SK-N-MC (cell line): Measurements from ENCODE around the gene SIGMAR1.

Experiments
- DNase-seq: peaks from one replicate; pipeline ENCODE4 v3.0.0-alpha.2; 2011; ENCODE audit warnings: low read depth, low spot score
- H3K27ac ChIP-seq: fragments of 200-600 bp; sonication (generic); 2 replicates; pipeline ENCODE4 v1.5.1; 2016; ENCODE audit warnings: mixed run types
- H3K36me3 ChIP-seq: fragments of 200-600 bp; sonication (generic); 2 replicates; pipeline ENCODE4 v1.6.1; 2017; ENCODE audit warnings: antibody characterized with exemption, low read length, mixed read lengths; ENCODE audit not compliant: insufficient read depth
- H3K4me3 ChIP-seq: fragments of 200-600 bp; sonication (generic); 2 replicates; pipeline ENCODE4 v1.5.1; 2016
- H3K9ac ChIP-seq: fragments of 200-600 bp; sonication (generic); 2 replicates; pipeline ENCODE4 v1.8.0; 2017; ENCODE audit warnings: mixed run types, mixed read lengths; ENCODE audit not compliant: insufficient read length
- H3K9me3 ChIP-seq: fragments of 200-600 bp; sonication (generic); 2 replicates; pipeline ENCODE4 v1.6.1; 2017; ENCODE audit warnings: low read depth, mild to moderate bottlenecking, antibody characterized with exemption, low read length, moderate library complexity, mixed read lengths
- EZH2 ChIP-seq: fragments of 200-600 bp; sonication (generic); IDR thresholded peaks from one replicate; pipeline ENCODE4 v1.6.1; 2017; ENCODE audit warnings: antibody characterized with exemption
- FOXP2 ChIP-seq: optimal IDR thresholded peaks from 2 replicates; pipeline ENCODE3; 2011; ENCODE audit warnings: mild to moderate bottlenecking, moderate library complexity; ENCODE audit not compliant: insufficient read depth; ENCODE audit errors: extremely low read length, control extremely low read depth
- POLR2AphosphoS5 ChIP-seq: IDR thresholded peaks from 2 replicates; pipeline ENCODE4 v1.6.1; 2012; ENCODE audit warnings: mild to moderate bottlenecking, low read depth, low read length, borderline replicate concordance

The SIGMAR1 gene

DNA sequence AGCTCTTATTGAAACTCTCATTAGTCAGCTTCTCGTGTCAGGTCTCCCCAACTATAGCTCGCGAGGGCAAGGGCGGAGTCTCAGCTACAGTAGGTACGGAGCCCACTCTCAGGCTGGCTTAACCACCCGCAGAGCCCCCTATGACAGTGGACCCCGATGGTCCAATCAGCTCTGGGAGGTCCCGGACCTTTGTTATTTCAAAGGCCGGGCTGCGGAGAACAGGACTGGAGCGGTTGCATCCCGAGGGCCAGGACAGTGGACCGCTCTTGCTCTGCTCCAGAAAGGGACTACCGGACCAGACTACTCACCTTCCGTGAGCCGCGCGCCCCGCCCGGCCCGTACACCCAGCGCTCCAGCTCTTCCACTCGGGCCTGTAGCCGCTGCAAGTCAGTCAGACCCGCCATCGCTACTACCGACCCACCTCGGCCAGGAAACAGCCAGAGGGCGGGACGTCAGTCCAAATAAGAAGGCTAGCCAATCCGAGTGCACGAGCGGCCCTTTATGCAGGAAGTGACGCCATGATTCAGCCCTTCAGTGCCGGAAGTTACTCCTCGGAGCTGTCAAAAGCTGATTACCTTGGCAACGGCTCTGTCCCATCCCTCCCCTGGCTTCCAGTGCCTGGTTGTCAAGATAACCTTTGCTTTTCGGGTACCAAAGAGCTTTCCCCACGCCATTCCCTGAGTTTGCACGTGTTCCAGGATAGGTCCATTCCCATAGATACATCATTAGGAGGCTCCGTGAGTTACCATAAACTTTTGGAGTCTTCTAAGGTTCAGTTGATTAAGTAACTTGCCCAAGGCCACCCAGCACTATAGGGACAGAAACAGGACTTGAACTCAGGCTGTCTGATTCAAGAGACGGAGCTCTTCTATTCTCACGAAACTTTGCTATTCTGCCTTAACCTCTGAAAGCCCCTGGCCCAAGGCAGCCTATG lies 17.3 kb downstream of the SIGMAR1 start, which contains the start of gene DCTN3:
TSS of gene DCTN3 (minus strand) at position 435 of the 934 bp plus-strand sequence. CDS start at position 404, 31 bp downstream.
- no peak for TF ChIP-seq FOXP2
- TF ChIP-seq POLR2AphosphoS5, result peak; percentile 72
- no peak for TF ChIP-seq EZH2
- Histone ChIP-seq H3K4me3 (peak within 1 kb of the TSS; percentile 92), H3K36me3 (peaks cover 6% of the 10 kb centered on the region; the same call in 1 of the 2 replicates), H3K9me3 (no peaks in the 10 kb centered on the region), H3K27ac (no peak within 1 kb of the TSS), H3K9ac (peak within 1 kb of the TSS; percentile 77)
- peak; percentile 77 for DNase-seq

DNA sequence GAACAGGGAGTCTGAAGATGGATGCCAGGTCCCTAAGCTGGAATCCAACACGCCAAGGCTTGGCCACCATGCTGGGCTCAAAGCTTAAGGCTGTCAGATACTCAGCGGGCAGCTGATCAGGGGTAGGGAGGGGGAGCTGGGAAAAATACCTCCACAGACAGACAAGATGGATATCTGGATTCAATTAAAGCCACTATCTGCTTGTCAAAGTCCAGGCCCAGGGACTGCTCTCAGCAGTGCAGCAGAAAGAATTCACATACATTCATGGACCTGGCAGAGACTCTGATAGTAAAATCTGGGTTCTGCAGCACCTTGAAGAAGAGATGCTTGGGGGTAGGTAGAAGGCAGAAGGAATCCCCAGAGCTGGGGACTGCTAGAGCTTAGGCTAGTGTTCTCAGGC lies 22.5 kb downstream of the SIGMAR1 start:
- Histone ChIP-seq H3K4me3 (no peak overlapping the region), H3K36me3 (peaks cover 6% of the 10 kb centered on the region; the same call in 1 of the 2 replicates), H3K9ac (no peak overlapping the region), H3K9me3 (no peaks in the 10 kb centered on the region), H3K27ac (no peak overlapping the region)
- no peak for DNase-seq
- no peak for TF ChIP-seq EZH2
- TF ChIP-seq POLR2AphosphoS5, result no peak
- no peak for TF ChIP-seq FOXP2

DNA sequence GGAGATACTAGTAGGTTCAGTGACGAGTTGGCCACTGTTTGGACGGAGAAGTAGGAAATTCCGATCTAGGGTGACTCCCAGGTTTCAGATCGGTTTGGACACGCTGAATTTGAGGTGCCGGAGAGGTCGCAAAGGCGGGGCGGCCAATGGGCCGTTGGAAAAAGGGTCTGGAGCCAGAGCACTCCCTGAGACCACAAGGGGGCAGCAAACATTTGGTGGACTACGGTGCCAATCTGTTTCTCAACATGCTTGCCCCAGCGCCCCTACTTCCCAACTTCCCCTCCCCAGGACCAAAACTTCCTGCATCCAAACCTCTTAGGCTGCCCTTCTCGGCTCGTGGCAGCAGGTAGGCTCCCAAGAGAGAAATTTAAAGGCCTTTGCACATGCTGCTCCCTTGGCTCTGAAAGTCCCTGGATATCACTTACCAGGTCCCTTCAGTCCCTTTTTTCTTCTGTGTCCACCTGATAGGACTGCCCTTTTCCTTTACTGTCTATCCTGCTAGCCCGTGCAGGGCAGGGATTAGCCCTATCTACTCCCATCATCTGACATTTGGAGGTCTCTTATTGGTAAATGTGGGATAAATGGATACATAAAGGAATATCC lies 24.7 kb downstream of the SIGMAR1 start:
- Histone ChIP-seq H3K4me3 (peak overlapping the region; percentile 87), H3K9me3 (no peaks in the 10 kb centered on the region), H3K9ac (peak overlapping the region; percentile 94), H3K36me3 (peaks cover 6% of the 10 kb centered on the region; the same call in 1 of the 2 replicates), H3K27ac (no peak overlapping the region)
- DNase-seq, result no peak
- TF ChIP-seq POLR2AphosphoS5 (no peak), FOXP2 (no peak), EZH2 (no peak)

DNA sequence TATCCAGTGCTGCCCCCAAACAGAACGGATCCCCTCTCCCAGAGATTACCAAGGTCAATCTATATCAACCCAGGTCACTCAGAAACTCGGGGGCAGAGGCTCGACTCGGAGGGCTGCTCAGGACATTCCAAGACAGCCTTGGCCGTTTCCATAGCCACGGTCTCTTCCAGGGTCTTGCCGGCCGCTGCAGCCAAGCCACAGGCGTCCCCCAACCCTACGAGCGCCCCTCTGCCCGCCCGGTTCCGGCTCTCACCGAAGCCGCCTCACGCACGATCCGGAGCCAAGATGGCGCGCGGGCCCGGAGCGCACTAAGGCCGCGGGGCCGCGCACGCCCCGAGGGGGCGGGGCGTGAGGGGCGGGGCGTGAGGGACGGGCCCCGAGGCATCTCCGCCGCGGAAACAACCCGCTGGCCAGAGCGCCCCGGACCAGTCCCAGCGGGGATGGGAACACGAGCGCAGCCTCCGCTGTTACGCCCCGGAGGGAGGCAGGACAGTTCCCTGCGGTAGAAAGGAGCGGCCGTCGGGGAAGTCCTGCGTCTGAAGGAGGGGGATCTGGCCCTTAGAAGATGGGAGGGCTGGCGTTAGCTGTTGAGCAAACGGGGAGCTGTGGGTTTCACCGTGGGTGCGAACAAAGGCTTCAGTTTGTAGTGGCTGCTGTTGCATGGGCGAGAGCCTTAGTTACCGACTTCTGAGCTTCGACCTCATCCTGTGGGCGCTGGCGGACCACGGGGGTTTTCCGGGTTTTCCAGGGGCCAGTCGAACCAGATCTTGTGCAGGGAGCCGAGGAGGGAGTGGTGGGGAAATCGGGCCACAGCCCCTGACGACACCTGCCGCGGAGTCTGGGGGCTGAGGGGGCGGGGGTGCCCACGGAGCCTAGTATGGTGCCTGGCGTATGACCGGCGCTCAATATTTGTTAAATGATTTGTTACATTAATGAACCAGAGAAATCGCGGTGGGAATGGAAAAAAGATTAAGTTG lies 25.5 kb downstream of the SIGMAR1 start, which contains the start of gene RPP25L:
TSS of gene RPP25L (minus strand) at position 287 of the 977 bp plus-strand sequence. CDS start 801 bp downstream, outside the sequence.
- peak within 1 kb of the TSS; percentile 87 for H3K4me3 ChIP-seq
- no peaks in the 10 kb centered on the region for H3K9me3 ChIP-seq
- H3K36me3 ChIP-seq, result no peaks in the 10 kb centered on the region
- no peak for DNase-seq
- peak within 1 kb of the TSS; percentile 59 for H3K27ac ChIP-seq
- H3K9ac ChIP-seq, result peak within 1 kb of the TSS; percentile 94
- TF ChIP-seq POLR2AphosphoS5 (peak; percentile 95), EZH2 (no peak)

DNA sequence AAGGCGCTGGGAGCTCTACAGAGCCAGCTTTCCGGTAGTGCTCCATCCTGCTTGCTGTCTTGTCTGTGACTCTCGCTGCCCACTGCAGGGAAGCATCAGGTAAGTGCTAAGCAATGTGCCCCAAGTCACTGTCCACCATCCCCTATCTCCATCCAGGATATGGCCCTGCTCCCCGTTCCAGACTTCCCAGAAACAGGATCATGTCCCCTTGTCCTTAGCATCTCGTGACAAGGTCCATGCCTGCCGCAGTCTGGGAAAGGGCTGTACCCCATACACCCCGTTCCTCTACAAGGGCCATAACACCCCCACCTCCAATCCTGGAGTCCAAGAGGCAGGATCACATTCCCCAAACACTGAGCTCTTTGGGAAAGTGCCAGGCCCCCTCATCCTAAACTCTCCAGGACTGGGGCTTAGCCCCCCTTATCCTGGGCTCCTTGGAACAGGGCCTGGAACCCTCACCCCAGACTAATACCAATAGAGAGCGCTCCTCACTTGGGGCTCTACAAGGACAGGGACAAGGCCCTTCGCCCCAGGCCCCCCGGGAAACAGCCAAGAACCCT lies 26.3 kb downstream of the SIGMAR1 start:
- H3K9me3 ChIP-seq, result no peaks in the 10 kb centered on the region
- peak overlapping the region; percentile 87 for H3K4me3 ChIP-seq
- TF ChIP-seq EZH2 (no peak), POLR2AphosphoS5 (no peak), FOXP2 (no peak)
- DNase-seq, result no peak
- H3K27ac ChIP-seq, result peak overlapping the region; percentile 59
- H3K36me3 ChIP-seq, result no peaks in the 10 kb centered on the region
- H3K9ac ChIP-seq, result peak overlapping the region; percentile 94

DNA sequence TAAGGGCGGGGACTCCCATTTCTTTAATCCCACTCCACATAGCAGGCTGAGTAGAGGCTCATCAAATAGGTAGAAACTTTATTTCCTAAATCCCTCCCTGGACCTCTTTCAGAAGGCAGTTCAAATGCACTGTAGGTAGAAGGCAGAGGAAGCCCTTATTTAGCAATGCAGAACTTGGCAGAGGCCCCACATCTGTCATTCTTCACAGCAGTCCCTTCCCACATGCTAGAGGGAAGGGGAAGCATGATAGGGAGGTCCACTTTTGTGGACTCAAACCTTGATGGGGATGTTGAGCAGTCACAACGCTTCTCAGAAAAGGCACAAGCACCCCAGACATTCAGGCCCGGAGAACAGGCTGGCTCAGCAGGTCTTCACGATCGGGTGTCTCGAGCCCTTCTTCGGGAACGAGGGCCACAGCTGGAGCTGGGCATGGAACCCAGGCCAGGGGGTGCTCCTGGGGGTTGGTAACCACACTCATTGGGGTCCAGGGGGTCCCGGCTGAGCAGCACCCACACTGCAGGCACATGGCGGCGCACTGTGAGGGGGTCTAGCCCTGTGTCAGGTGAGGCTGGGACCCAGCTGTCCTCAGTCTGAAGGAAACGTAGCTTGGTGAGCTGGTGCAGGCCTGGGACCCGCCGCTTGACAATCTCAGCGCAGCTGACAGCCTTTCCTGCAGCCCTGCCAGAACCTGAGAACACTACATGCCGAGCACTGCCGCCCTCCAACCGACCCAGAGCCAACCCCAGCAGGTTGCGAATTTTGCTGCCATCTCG lies 27.0 kb downstream of the SIGMAR1 start:
- H3K27ac ChIP-seq, result no peak overlapping the region
- no peaks in the 10 kb centered on the region for H3K9me3 ChIP-seq
- DNase-seq, result no peak
- H3K36me3 ChIP-seq, result no peaks in the 10 kb centered on the region
- no peak for TF ChIP-seq POLR2AphosphoS5
- TF ChIP-seq EZH2, result no peak
- TF ChIP-seq FOXP2, result no peak
- peak overlapping the region; percentile 87 for H3K4me3 ChIP-seq
- H3K9ac ChIP-seq, result no peak overlapping the region

DNA sequence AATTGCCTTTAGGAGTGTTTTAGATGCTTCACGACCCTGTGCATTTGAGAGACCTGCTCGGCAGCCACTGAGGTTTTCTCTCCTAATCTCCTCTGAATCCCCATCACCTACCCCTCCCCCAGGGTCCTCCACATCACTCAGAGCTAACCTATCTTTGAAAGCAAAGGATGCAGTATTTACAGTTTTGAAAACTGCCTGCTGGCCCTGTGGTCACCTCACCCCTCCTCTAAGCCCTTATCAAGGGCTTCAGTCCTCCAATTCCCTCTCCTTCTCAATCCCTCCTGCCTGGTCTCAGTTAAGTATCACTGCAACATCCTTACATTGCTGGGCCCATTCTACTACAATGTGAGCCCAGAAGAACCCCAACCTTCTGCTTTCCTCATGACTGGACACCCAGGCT lies 30.3 kb downstream of the SIGMAR1 start:
- no peaks in the 10 kb centered on the region for H3K36me3 ChIP-seq
- no peak for DNase-seq
- TF ChIP-seq FOXP2, result no peak
- no peaks in the 10 kb centered on the region for H3K9me3 ChIP-seq
- H3K27ac ChIP-seq, result no peak overlapping the region
- H3K4me3 ChIP-seq, result no peak overlapping the region
- H3K9ac ChIP-seq, result no peak overlapping the region
